HepG2 (cell line): ENCODE results near the gene ITGA2. TPM values are rescaled to one million over a fixed set of nuclear protein-coding genes. Genes with fewer than 3 reads are reported as not detected.

Experiments
- ATAC-seq: fragments of 200-7000 bp; cut with Tn5 transposase; 3 replicates; pipeline ENCODE4 v1.9.1; 2020; ENCODE audit warnings: mild to moderate bottlenecking, moderate library complexity
- BruUV-seq: library from RNA; stranded (reverse); fragments of 400-500 nt; replicated peaks from 2 replicates; lab custom pipeline; 2021; lab: Mats Ljungman, UMichigan
- CTCF ChIA-PET: fragments of 300-600 bp; formaldehyde crosslinking; extraction: SDS; loops from one replicate; lab custom pipeline; 2021; ENCODE audit warnings: low total read pairs, inconsistent platforms, low intra/inter-chr PET ratio; lab: Yijun Ruan, JAX
- POLR2A ChIA-PET: fragments of 350-600 bp; sonication (Branson Sonifier 250); formaldehyde crosslinking; loops from one replicate; lab custom pipeline; 2020; ENCODE audit warnings: antibody characterized with exemption, inconsistent platforms; lab: Yijun Ruan, JAX
- DNase-seq: peaks from one replicate; pipeline ENCODE4 v3.0.0-alpha.2; 2015; ENCODE audit warnings: low spot score
- FAIRE-seq: peaks from 3 replicates; lab custom pipeline; 2011; peaks lifted over from hg19 to GRCh38; lab: Jason Lieb, UNC
- H2AFZ ChIP-seq: one replicate; pipeline ENCODE4 v1.6.1; 2011; ENCODE audit warnings: low read length, inconsistent platforms
- H3K27ac ChIP-seq: fragments of 300-600 bp; 3 replicates; pipeline ENCODE4 v1.8.0; 2011; ENCODE audit warnings: mixed run types, mild to moderate bottlenecking, mixed read lengths, low read length, inconsistent platforms; ENCODE audit not compliant: insufficient read depth; ENCODE audit errors: extremely low read length
- H3K27me3 ChIP-seq, 2 experiments: fragments of 200-600 bp in 1 of 2; 2 replicates in 1 of 2; 3 replicates in 1 of 2; pipeline versions ENCODE4 v1.6.0 to v1.8.0; 2011; ENCODE audit warnings: low read length in 2 of 2, mild to moderate bottlenecking in 2 of 2, moderate library complexity in 2 of 2, inconsistent platforms in 1 of 2; ENCODE audit not compliant: insufficient read depth in 2 of 2, control insufficient read depth in 1 of 2
- H3K36me3 ChIP-seq, 2 experiments: fragments of 200-600 bp in 1 of 2; replicated peaks in 1 of 2; 2 replicates in 1 of 2; 3 replicates in 1 of 2; pipeline versions ENCODE4 v1.5.1 to v1.8.0; 2011; ENCODE audit warnings: low read length in 2 of 2, inconsistent platforms in 1 of 2; ENCODE audit not compliant: insufficient read depth in 2 of 2, control insufficient read depth in 1 of 2
- H3K4me1 ChIP-seq: 2 replicates; pipeline ENCODE4 v1.5.1; 2012; ENCODE audit warnings: low read length, inconsistent platforms; ENCODE audit not compliant: insufficient read depth
- H3K4me2 ChIP-seq: 2 replicates; pipeline ENCODE4 v1.6.0; 2011; ENCODE audit warnings: low read depth, low read length, inconsistent platforms
- H3K4me3 ChIP-seq, 3 experiments: fragments of 200-600 bp in 1 of 3; sonication (generic), shearing (Covaris generic) in 1 of 3; replicated peaks in 1 of 3; 2 replicates each; pipeline ENCODE4 v1.5.1; 2011 to 2016; ENCODE audit warnings: low read length in 3 of 3, inconsistent platforms in 2 of 3, low read depth in 2 of 3, mild to moderate bottlenecking in 2 of 3, control low read depth in 1 of 3, mixed read lengths in 1 of 3; ENCODE audit not compliant: insufficient read depth in 1 of 3
- H3K79me2 ChIP-seq: one replicate; pipeline ENCODE4 v1.6.1; 2011; ENCODE audit warnings: low read length, inconsistent platforms; ENCODE audit not compliant: insufficient read depth
- H3K9ac ChIP-seq: 2 replicates; pipeline ENCODE4 v1.6.0; 2011; ENCODE audit warnings: mild to moderate bottlenecking, low read depth, low read length, inconsistent platforms; ENCODE audit not compliant: insufficient read depth
- H3K9me3 ChIP-seq: 2 replicates; pipeline ENCODE4 v1.5.1; 2012; ENCODE audit warnings: mild to moderate bottlenecking, low read length
- H4K20me1 ChIP-seq: 2 replicates; pipeline ENCODE4 v1.6.0; 2011; ENCODE audit warnings: inconsistent platforms, mild to moderate bottlenecking, low read length, moderate library complexity; ENCODE audit not compliant: insufficient read depth
- ATF7 ChIP-seq, 2 experiments: fragments of 450-650 bp in 1 of 2; sonication (generic) in 1 of 2; formaldehyde crosslinking in 1 of 2; IDR thresholded peaks; 2 replicates each; pipeline versions ENCODE4 v1.4.0 to v1.6.1; 2016 to 2020; ENCODE audit warnings: antibody characterized with exemption in 1 of 2, mild to moderate bottlenecking in 1 of 2, missing genetic modification reagents in 1 of 2
- CAMTA2 ChIP-seq: sonication (generic); formaldehyde crosslinking; IDR thresholded peaks from 2 replicates; pipeline ENCODE4 v1.4.0; 2020; ENCODE audit warnings: mild to moderate bottlenecking, missing genetic modification reagents, borderline replicate concordance
- FOXP1 ChIP-seq, 2 experiments: fragments of 450-650 bp in 1 of 2; IDR thresholded peaks; 2 replicates each; pipeline ENCODE4 v1.6.1; 2017 to 2018; ENCODE audit warnings: antibody characterized with exemption in 1 of 2
- MLLT10 ChIP-seq: sonication (generic); formaldehyde crosslinking; IDR thresholded peaks from 2 replicates; pipeline ENCODE4 v1.4.0; 2020; ENCODE audit warnings: missing genetic modification reagents
- PITX1 ChIP-seq: sonication (generic); formaldehyde crosslinking; IDR thresholded peaks from 2 replicates; pipeline ENCODE4 v1.5.1; 2020; ENCODE audit warnings: mild to moderate bottlenecking, missing genetic modification reagents
- RFX5 ChIP-seq: IDR thresholded peaks from 2 replicates; pipeline ENCODE4 v1.6.1; 2011; ENCODE audit warnings: low read depth, low read length, improper control_type of control experiment
- SIN3A ChIP-seq: IDR thresholded peaks from 2 replicates; pipeline ENCODE4 v1.6.1; 2011; ENCODE audit warnings: low read depth, mild to moderate bottlenecking, control low read depth, low read length, borderline replicate concordance
- SP2 ChIP-seq: sonication (generic); formaldehyde crosslinking; IDR thresholded peaks from 2 replicates; pipeline ENCODE4 v1.5.1; 2020; ENCODE audit warnings: mild to moderate bottlenecking, missing genetic modification reagents
- ZNF17 ChIP-seq: sonication (generic); formaldehyde crosslinking; IDR thresholded peaks from 2 replicates; pipeline ENCODE4 v1.5.0; 2020; ENCODE audit warnings: mild to moderate bottlenecking, missing genetic modification reagents
- ZNF235 ChIP-seq: sonication (generic); formaldehyde crosslinking; IDR thresholded peaks from 2 replicates; pipeline ENCODE4 v1.8.1; 2023; ENCODE audit warnings: mild to moderate bottlenecking, missing genetic modification reagents, borderline replicate concordance
- ZNF263 ChIP-seq: sonication (generic); formaldehyde crosslinking; IDR thresholded peaks from 2 replicates; pipeline ENCODE4 v1.4.0; 2020; ENCODE audit warnings: missing genetic modification reagents
- ZNF550 ChIP-seq: sonication (generic); formaldehyde crosslinking; IDR thresholded peaks from 2 replicates; pipeline ENCODE4 v1.4.0; 2020; ENCODE audit warnings: mild to moderate bottlenecking, missing genetic modification reagents, borderline replicate concordance
- ZNF878 ChIP-seq: sonication (generic); formaldehyde crosslinking; IDR thresholded peaks from 2 replicates; pipeline ENCODE4 v1.8.1; 2023; ENCODE audit warnings: mild to moderate bottlenecking, missing genetic modification reagents, moderate library complexity
- WGBS: methylation state at CpG from one replicate; pipeline ENCODE4 v1.1.6; 2017; ENCODE audit warnings: low lambda C conversion rate; 5-methylcytosine and 5-hydroxymethylcytosine counted together
- in situ Hi-C: cut with HindIII; loops from 2 replicates; pipeline ENCODE4 v1.10.0; 2017; ENCODE audit warnings: low pct_unique_long_range_greater_than_20kb; ENCODE audit not compliant: extremely low pct_ligation_motif_present
- intact Hi-C: fragments of 100-400 bp; cut with micrococcal nuclease; formaldehyde crosslinking; loops from one replicate; pipeline ENCODE4 v1.10.0; 2022; ENCODE audit not compliant: unreplicated experiment
- polyA plus RNA-seq, 8 experiments: library from polyadenylated mRNA; depleted of rRNA in 3 of 8; stranded (reverse) in 7 of 8; unstranded in 1 of 8; fragments of >200 nt; fragmentation: Illumina TruSeq in 4 of 8; extraction: Trizol in 4 of 8; gene quantifications; 2 replicates each; pipeline versions ENCODE4 v1.2.1 to v1.2.3, GENCODE V29; 2011 to 2016; ENCODE audit warnings: low read depth in 4 of 8, missing spikeins in 1 of 8, mixed read lengths in 1 of 8; ENCODE audit not compliant: insufficient read depth in 1 of 8
- total RNA-seq, 5 experiments: library from RNA; depleted of rRNA; stranded (reverse); fragments of >200 nt; fragmentation: Illumina TruSeq; extraction: Trizol; gene quantifications; 2 replicates each; pipeline ENCODE4 v1.2.3, GENCODE V29; 2016; ENCODE audit warnings: low read depth in 1 of 5
- TF ChIP-seq, protein P1 (sequence below): sonication (generic); formaldehyde crosslinking; IDR thresholded peaks from 2 replicates; pipeline ENCODE4 v1.8.1; 2023; ENCODE audit warnings: mild to moderate bottlenecking, moderate library complexity, missing genetic modification reagents
- TF ChIP-seq, protein P2 (sequence below): sonication (generic); formaldehyde crosslinking; IDR thresholded peaks from 2 replicates; pipeline ENCODE4 v1.5.1; 2020; ENCODE audit warnings: missing genetic modification reagents, mild to moderate bottlenecking, borderline replicate concordance
- TF ChIP-seq, protein P3 (sequence below): sonication (generic); formaldehyde crosslinking; IDR thresholded peaks from 2 replicates; pipeline ENCODE4 v1.4.0; 2020; ENCODE audit warnings: mild to moderate bottlenecking, missing genetic modification reagents, borderline replicate concordance

ITGA2 gene
- total and polyA plus RNA-seq, 2 of the 13 experiments (the other 11 are each of a cell fraction or from before 2014, with no cell fraction given), result 15.8 to 58.3 TPM

DNA sequence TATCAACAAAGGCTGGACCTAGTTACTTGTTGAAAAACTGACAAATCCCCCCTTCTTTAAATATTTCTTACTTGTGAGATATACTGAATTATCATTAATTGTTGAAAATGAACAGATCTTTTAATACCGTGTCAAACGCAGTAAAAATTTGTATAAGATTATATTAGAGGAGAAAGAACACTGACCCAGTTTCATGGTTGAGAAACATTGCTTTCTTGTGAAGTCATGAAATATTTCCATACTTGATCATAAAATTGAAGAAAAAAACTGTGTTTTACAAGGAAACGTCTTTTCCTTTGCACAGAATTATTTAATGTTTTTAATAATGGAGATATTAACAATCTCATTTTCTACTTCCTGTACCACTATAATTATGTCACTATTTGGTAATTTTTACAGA lies 74.6 kb downstream of the ITGA2 start:
- DNase-seq (no peak), FAIRE-seq (no peak), ATAC-seq (no peak)
- in situ Hi-C loops (no loop called here), intact Hi-C loops (no loop called here)
- H4K20me1 ChIP-seq, result no peaks in the 10 kb centered on the region
- 0 out of 2 replicates have a peak, but pooled peaks cover 4% of the 10 kb centered on the region for H3K4me1 ChIP-seq
- H3K27me3 ChIP-seq, result no peaks in the 10 kb centered on the region
- no peak overlapping the region for H3K27ac ChIP-seq
- no peaks in the 10 kb centered on the region for H3K9me3 ChIP-seq
- WGBS, result 96% methylated on average over 3 of the region's 3 CpGs
- peaks cover 12 to 81% of the 10 kb centered on the region in 2 experiments for H3K36me3 ChIP-seq
- CTCF ChIA-PET, result no interaction called here
- H3K79me2 ChIP-seq, result no peaks in the 10 kb centered on the region
- POLR2A ChIA-PET, result no interaction called here
- H3K9ac ChIP-seq, result no peak overlapping the region
- H2AFZ ChIP-seq, result no peak overlapping the region
- no TSS peak for BruUV-seq
- H3K4me3 ChIP-seq, result no peak overlapping the region
- no peak overlapping the region for H3K4me2 ChIP-seq
- TF ChIP-seq, protein P1, sequence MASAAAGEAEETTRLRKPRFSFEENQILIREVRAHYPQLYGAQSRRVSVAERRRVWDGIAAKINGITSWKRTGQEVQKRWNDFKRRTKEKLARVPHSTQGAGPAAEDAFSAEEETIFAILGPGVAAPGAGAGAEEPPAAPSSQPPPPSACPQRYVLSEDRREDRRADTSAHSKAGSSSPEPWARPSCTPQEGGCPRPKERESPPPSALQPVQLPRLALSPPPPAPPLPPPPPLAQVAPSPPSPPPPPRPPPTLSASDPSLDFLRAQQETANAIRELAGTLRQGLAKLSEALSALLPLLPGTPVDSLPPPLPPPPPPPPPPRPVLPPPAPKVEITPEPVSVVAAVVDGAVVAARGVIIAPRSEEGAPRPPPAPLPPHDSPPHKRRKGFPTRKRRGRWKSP (CRISPR knock-in tag), result no peak
- no peak for TF ChIP-seq ZNF550
- TF ChIP-seq, protein P2, sequence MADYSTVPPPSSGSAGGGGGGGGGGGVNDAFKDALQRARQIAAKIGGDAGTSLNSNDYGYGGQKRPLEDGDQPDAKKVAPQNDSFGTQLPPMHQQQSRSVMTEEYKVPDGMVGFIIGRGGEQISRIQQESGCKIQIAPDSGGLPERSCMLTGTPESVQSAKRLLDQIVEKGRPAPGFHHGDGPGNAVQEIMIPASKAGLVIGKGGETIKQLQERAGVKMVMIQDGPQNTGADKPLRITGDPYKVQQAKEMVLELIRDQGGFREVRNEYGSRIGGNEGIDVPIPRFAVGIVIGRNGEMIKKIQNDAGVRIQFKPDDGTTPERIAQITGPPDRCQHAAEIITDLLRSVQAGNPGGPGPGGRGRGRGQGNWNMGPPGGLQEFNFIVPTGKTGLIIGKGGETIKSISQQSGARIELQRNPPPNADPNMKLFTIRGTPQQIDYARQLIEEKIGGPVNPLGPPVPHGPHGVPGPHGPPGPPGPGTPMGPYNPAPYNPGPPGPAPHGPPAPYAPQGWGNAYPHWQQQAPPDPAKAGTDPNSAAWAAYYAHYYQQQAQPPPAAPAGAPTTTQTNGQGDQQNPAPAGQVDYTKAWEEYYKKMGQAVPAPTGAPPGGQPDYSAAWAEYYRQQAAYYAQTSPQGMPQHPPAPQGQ, result no peak
- no peak for TF ChIP-seq SIN3A
- TF ChIP-seq ZNF17 (CRISPR knock-in tag), result no peak
- TF ChIP-seq PITX1 (CRISPR knock-in tag), result no peak
- no peak for TF ChIP-seq ZNF878 (CRISPR knock-in tag)
- no peak for TF ChIP-seq CAMTA2
- no peak for TF ChIP-seq ZNF263
- TF ChIP-seq ZNF235 (CRISPR knock-in tag), result no peak
- TF ChIP-seq MLLT10, result no peak
- TF ChIP-seq SP2, result no peak
- no peak for TF ChIP-seq FOXP1 (IDR thresholded peaks at IDR 0.05)
- no peak for TF ChIP-seq FOXP1 (CRISPR knock-in tag; IDR thresholded peaks at IDR 0.05)
- TF ChIP-seq, protein P3, sequence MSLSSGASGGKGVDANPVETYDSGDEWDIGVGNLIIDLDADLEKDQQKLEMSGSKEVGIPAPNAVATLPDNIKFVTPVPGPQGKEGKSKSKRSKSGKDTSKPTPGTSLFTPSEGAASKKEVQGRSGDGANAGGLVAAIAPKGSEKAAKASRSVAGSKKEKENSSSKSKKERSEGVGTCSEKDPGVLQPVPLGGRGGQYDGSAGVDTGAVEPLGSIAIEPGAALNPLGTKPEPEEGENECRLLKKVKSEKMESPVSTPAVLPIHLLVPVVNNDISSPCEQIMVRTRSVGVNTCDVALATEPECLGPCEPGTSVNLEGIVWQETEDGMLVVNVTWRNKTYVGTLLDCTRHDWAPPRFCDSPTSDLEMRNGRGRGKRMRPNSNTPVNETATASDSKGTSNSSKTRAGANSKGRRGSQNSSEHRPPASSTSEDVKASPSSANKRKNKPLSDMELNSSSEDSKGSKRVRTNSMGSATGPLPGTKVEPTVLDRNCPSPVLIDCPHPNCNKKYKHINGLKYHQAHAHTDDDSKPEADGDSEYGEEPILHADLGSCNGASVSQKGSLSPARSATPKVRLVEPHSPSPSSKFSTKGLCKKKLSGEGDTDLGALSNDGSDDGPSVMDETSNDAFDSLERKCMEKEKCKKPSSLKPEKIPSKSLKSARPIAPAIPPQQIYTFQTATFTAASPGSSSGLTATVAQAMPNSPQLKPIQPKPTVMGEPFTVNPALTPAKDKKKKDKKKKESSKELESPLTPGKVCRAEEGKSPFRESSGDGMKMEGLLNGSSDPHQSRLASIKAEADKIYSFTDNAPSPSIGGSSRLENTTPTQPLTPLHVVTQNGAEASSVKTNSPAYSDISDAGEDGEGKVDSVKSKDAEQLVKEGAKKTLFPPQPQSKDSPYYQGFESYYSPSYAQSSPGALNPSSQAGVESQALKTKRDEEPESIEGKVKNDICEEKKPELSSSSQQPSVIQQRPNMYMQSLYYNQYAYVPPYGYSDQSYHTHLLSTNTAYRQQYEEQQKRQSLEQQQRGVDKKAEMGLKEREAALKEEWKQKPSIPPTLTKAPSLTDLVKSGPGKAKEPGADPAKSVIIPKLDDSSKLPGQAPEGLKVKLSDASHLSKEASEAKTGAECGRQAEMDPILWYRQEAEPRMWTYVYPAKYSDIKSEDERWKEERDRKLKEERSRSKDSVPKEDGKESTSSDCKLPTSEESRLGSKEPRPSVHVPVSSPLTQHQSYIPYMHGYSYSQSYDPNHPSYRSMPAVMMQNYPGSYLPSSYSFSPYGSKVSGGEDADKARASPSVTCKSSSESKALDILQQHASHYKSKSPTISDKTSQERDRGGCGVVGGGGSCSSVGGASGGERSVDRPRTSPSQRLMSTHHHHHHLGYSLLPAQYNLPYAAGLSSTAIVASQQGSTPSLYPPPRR (CRISPR knock-in tag), result no peak
- no peak for TF ChIP-seq RFX5
- no peak for TF ChIP-seq ATF7 (IDR thresholded peaks at IDR 0.05)
- TF ChIP-seq ATF7 (CRISPR knock-in tag; IDR thresholded peaks at IDR 0.05), result no peak
